ENCODE data around the gene RHBDF2. TPM values are rescaled to one million over a fixed set of nuclear protein-coding genes. Genes with fewer than 3 reads are reported as not detected.

RHBDF2 gene
- total RNA-seq, 2 donors from 2014 or later = 11.6 to 23.9 TPM

GRCh38 chr17:76479515-76480060 lies 21.6 kb downstream of the RHBDF2 start:
- Histone ChIP-seq H3K9me3 (no peaks in the 10 kb centered on the region), H3K27me3 (no peaks in the 10 kb centered on the region), H3K4me1 (no peaks in the 10 kb centered on the region), H3K9ac (ENCODE audit: low read depth in 2 of 2, low read length in 2 of 2) (no peak overlapping the region), H3K4me3 (no peak overlapping the region), H3K36me3 (no peaks in the 10 kb centered on the region), H3K27ac (no peak overlapping the region)
- intact Hi-C loops (cut with DNase I) = no loop called here
- DNase-seq = no peak
- TF ChIP-seq CTCF (IDR thresholded peaks at IDR 0.05) = no peak

GRCh38 chr17:76478730-76479514 lies 22.3 kb downstream of the RHBDF2 start:
- DNase-seq = no peak
- no peak overlapping the region for H3K4me3 ChIP-seq
- no peaks in the 10 kb centered on the region for H3K27me3 ChIP-seq
- H3K9ac ChIP-seq (ENCODE audit: low read depth in 2 of 2, low read length in 2 of 2) = no peak overlapping the region
- no peaks in the 10 kb centered on the region for H3K9me3 ChIP-seq
- intact Hi-C loops (cut with DNase I) = no loop called here
- no peak overlapping the region for H3K27ac ChIP-seq
- H3K4me1 ChIP-seq = no peaks in the 10 kb centered on the region
- no peaks in the 10 kb centered on the region for H3K36me3 ChIP-seq
- TF ChIP-seq CTCF (IDR thresholded peaks at IDR 0.05) = no peak

- Histone ChIP-seq H3K4me1 (no peaks in the 10 kb centered on the region), H3K9ac (ENCODE audit: low read depth in 2 of 2, low read length in 2 of 2) (no peak overlapping the region), H3K36me3 (no peaks in the 10 kb centered on the region), H3K27ac (no peak overlapping the region), H3K4me3 (no peak overlapping the region), H3K27me3 (no peaks in the 10 kb centered on the region), H3K9me3 (no peaks in the 10 kb centered on the region)
- no peak for DNase-seq
- intact Hi-C loops (cut with DNase I) = no loop called here
- no peak for TF ChIP-seq CTCF (IDR thresholded peaks at IDR 0.05)
Observed at GRCh38 chr17:76478097-76478496, 23.1 kb downstream of the RHBDF2 start.

GRCh38 chr17:76477576-76477975 lies 23.6 kb downstream of the RHBDF2 start:
- no peak for DNase-seq
- intact Hi-C loops (cut with DNase I) = no loop called here
- Histone ChIP-seq H3K4me1 (no peaks in the 10 kb centered on the region), H3K27me3 (no peaks in the 10 kb centered on the region), H3K9ac (ENCODE audit: low read depth in 2 of 2, low read length in 2 of 2) (no peak overlapping the region), H3K4me3 (no peak overlapping the region), H3K9me3 (no peaks in the 10 kb centered on the region), H3K27ac (no peak overlapping the region), H3K36me3 (no peaks in the 10 kb centered on the region)
- TF ChIP-seq CTCF (IDR thresholded peaks at IDR 0.05) = no peak

GRCh38 chr17:76476736-76477135 lies 24.5 kb downstream of the RHBDF2 start:
- Histone ChIP-seq H3K27me3 (no peaks in the 10 kb centered on the region), H3K9ac (ENCODE audit: low read depth in 2 of 2, low read length in 2 of 2) (no peak overlapping the region), H3K4me1 (no peaks in the 10 kb centered on the region), H3K4me3 (no peak overlapping the region), H3K36me3 (no peaks in the 10 kb centered on the region), H3K9me3 (no peaks in the 10 kb centered on the region), H3K27ac (no peak overlapping the region)
- intact Hi-C loops (cut with DNase I) = no loop called here
- DNase-seq = no peak
- no peak for TF ChIP-seq CTCF (IDR thresholded peaks at IDR 0.05)
